ENCODE results near the gene NRAS. TPM values are rescaled to one million over a fixed set of nuclear protein-coding genes. Genes with fewer than 3 reads are reported as not detected.
A peak's percentile ranks its signal among the peaks of the same experiment; 100 is the strongest.
"Not testable (repeated sequence)": the region's sequence is repeated elsewhere in the genome, so short reads cannot be mapped to it uniquely, and the experiment has no call there.

NRAS gene
- total RNA-seq: 84.0 TPM

GRCh38 chr1:114716304-114717170 lies at the start of gene NRAS:
Gene NRAS, minus strand, starts transcription at chr1:114716771. Its CDS starts 611 bp downstream, at chr1:114716160.
- FAIRE-seq: no peak

GRCh38 chr1:114764689-114765088 lies 48.1 kb upstream of the NRAS start:
- DNase-seq (ENCODE audit: low spot score in 2 of 2) (no peak), FAIRE-seq (no peak)

More at GRCh38 chr1:114716304-114717170, at the start of gene NRAS:
- peak; percentile 78 to 88 for DNase-seq (ENCODE audit: low spot score in 2 of 2)

- FAIRE-seq (no peak), DNase-seq (ENCODE audit: low spot score in 2 of 2) (no peak)
Observed at GRCh38 chr1:114758256-114758832, 41.8 kb upstream of the NRAS start.

GRCh38 chr1:114757455-114758255 lies 41.1 kb upstream of the NRAS start, which contains the start of gene CSDE1:
Gene CSDE1, minus strand, starts transcription at chr1:114757984. Its CDS starts 18,094 bp downstream, at chr1:114739890.
- FAIRE-seq: no peak
- DNase-seq (ENCODE audit: low spot score in 2 of 2): peak; percentile 69 to 88

- no peak for FAIRE-seq
- DNase-seq (ENCODE audit: low spot score in 2 of 2): no peak
Observed at GRCh38 chr1:114756949-114757454, 40.4 kb upstream of the NRAS start.

GRCh38 chr1:114756009-114756892 lies 39.7 kb upstream of the NRAS start:
- DNase-seq (ENCODE audit: low spot score in 2 of 2): no peak
- FAIRE-seq: no peak

GRCh38 chr1:114755006-114755931 lies 38.7 kb upstream of the NRAS start:
- DNase-seq (ENCODE audit: low spot score in 2 of 2) (no peak), FAIRE-seq (no peak)

- FAIRE-seq; DNase-seq (ENCODE audit: low spot score in 2 of 2): not testable (repeated sequence)
Observed at GRCh38 chr1:114753702-114754101, 37.1 kb upstream of the NRAS start.

GRCh38 chr1:114753143-114753542 lies 36.6 kb upstream of the NRAS start:
- no peak for DNase-seq (ENCODE audit: low spot score in 2 of 2)

GRCh38 chr1:114750780-114751179 lies 34.2 kb upstream of the NRAS start:
- no peak for DNase-seq (ENCODE audit: low spot score in 2 of 2)
- FAIRE-seq: no peak

More at GRCh38 chr1:114753143-114753542, 36.6 kb upstream of the NRAS start:
- no peak for FAIRE-seq

GRCh38 chr1:114749835-114750234 lies 33.3 kb upstream of the NRAS start:
- FAIRE-seq: no peak
- DNase-seq (ENCODE audit: low spot score in 2 of 2): no peak

GRCh38 chr1:114746450-114747121 lies 30.0 kb upstream of the NRAS start:
- no peak for FAIRE-seq
- no peak for DNase-seq (ENCODE audit: low spot score in 2 of 2)

GRCh38 chr1:114745291-114745690 lies 28.7 kb upstream of the NRAS start:
- DNase-seq (ENCODE audit: low spot score in 2 of 2) (no peak), FAIRE-seq (no peak)

- FAIRE-seq (no peak), DNase-seq (ENCODE audit: low spot score in 2 of 2) (no peak)
Observed at GRCh38 chr1:114741963-114742746, 25.6 kb upstream of the NRAS start.

- no peak for DNase-seq (ENCODE audit: low spot score in 2 of 2)
- FAIRE-seq: no peak
Observed at GRCh38 chr1:114740331-114740730, 23.8 kb upstream of the NRAS start.

GRCh38 chr1:114737314-114737849 lies 20.8 kb upstream of the NRAS start:
- DNase-seq (ENCODE audit: low spot score in 2 of 2): no peak
- FAIRE-seq: no peak

- DNase-seq (ENCODE audit: low spot score in 2 of 2): no peak
- no peak for FAIRE-seq
Observed at GRCh38 chr1:114735479-114735878, 18.9 kb upstream of the NRAS start.

All from frontal cortex (tissue), 4 donors.